Brain microvascular endothelial cell (primary cell): Measurements from ENCODE around the gene IL16.

Experiments used
- DNase-seq: peaks from one replicate; pipeline ENCODE4 v3.0.0-alpha.2; 2020
- H3K27ac ChIP-seq: fragments of 250-450 bp; sonication (Bioruptor Pico); 2 replicates; pipeline ENCODE4 v1.5.1; 2020; ENCODE audit warnings: mild to moderate bottlenecking, moderate library complexity
- H3K27me3 ChIP-seq: fragments of 250-450 bp; sonication (Bioruptor Pico); replicated peaks from 2 replicates; pipeline ENCODE4 v1.5.1; 2020; ENCODE audit warnings: mild to moderate bottlenecking
- H3K36me3 ChIP-seq: fragments of 250-450 bp; sonication (Bioruptor Pico); replicated peaks from 2 replicates; pipeline ENCODE4 v1.5.1; 2020; ENCODE audit warnings: mild to moderate bottlenecking
- H3K4me3 ChIP-seq: 2 replicates; pipeline ENCODE4 v1.5.1; 2011; ENCODE audit warnings: low read depth, mild to moderate bottlenecking, control low read depth, low read length, moderate library complexity
- CTCF ChIP-seq: IDR thresholded peaks from 2 replicates; pipeline ENCODE4 v1.5.1; 2011; ENCODE audit warnings: low read depth, mild to moderate bottlenecking, moderate library complexity, low read length, control low read depth, inconsistent platforms; ENCODE audit errors: missing control alignments
- in situ Hi-C: cut with HindIII; loops from 2 replicates; pipeline ENCODE4 v1.10.0; 2017; ENCODE audit warnings: low sequenced_read_pairs, low pct_ligation_motif_present

Gene IL16

DNA sequence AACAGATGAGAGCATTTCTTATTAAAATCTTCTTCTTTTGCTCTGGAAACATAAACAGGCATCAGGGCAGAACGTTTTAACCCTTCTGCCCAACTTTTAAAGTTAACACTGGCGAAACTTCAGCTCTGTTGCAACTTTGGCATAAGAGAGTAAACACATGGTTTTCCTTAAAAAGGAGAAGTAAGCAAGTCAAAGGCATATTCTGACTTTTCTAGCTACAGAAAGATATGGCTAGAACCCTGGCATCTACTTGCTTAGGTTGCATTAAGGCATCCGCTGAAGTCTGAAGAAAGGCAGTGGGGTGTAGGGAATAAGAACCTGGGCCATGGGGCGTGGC lies 13.3 kb upstream of the IL16 start:
- DNase-seq, result no peak
- TF ChIP-seq CTCF, result no peak
- in situ Hi-C loops, result no loop called here
- Histone ChIP-seq H3K36me3 (no peaks in the 10 kb centered on the region), H3K27me3 (peaks cover 6% of the 10 kb centered on the region), H3K27ac (no peak overlapping the region), H3K4me3 (no peak overlapping the region)

DNA sequence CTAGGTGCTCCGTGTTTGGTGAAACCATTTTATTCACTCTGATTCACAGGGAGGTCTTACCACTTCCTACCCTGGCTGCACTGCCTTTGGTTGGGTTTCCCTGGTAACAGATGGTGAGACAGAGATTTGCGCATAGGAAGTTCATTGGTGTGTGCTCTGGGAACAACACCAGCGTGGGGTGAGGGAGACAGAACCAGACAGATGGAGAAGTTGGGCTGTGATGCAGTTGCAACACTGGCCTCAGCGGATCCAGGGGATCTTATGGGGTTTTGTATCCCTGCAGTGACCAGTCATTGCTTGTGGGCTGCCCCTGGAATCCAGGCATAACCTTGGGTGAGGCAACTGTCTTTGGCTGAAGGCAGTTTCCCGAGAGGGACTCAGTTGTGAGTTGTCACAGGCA lies 12.5 kb upstream of the IL16 start:
- in situ Hi-C loops, result no loop called here
- H3K27me3 ChIP-seq, result peaks cover 6% of the 10 kb centered on the region
- no peak for TF ChIP-seq CTCF
- H3K27ac ChIP-seq, result no peak overlapping the region
- no peak for DNase-seq
- H3K4me3 ChIP-seq, result no peak overlapping the region
- H3K36me3 ChIP-seq, result no peaks in the 10 kb centered on the region

GRCh38 chr15:81185631-81186295 lies 10.9 kb upstream of the IL16 start:
- Histone ChIP-seq H3K27ac (no peak overlapping the region), H3K27me3 (peaks cover 6% of the 10 kb centered on the region), H3K36me3 (no peaks in the 10 kb centered on the region), H3K4me3 (no peak overlapping the region)
- DNase-seq, result no peak
- no peak for TF ChIP-seq CTCF
- in situ Hi-C loops, result no loop called here

DNA sequence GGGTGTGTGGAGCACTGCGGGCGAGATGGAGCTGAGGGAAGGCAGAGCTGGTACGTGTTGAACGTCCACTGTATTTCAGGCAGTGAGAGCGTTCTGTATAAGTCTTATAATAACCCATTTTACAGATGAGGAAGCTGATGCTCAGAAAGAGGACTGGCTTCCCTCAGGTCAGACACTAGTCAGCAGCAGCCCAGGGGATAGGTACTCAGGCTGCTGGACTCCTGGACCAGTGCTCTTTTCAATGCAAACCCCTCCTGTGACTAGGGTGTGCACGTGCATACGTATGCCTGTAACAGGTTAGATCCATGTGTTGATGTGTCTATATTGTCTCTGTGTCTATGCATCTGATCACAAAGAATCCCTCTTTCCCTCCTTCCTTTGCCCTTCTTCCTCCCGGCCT lies 8.3 kb upstream of the IL16 start:
- in situ Hi-C loops, result no loop called here
- no peaks in the 10 kb centered on the region for H3K27me3 ChIP-seq
- no peak overlapping the region for H3K4me3 ChIP-seq
- no peak overlapping the region for H3K27ac ChIP-seq
- no peaks in the 10 kb centered on the region for H3K36me3 ChIP-seq
- TF ChIP-seq CTCF, result no peak
- no peak for DNase-seq

DNA sequence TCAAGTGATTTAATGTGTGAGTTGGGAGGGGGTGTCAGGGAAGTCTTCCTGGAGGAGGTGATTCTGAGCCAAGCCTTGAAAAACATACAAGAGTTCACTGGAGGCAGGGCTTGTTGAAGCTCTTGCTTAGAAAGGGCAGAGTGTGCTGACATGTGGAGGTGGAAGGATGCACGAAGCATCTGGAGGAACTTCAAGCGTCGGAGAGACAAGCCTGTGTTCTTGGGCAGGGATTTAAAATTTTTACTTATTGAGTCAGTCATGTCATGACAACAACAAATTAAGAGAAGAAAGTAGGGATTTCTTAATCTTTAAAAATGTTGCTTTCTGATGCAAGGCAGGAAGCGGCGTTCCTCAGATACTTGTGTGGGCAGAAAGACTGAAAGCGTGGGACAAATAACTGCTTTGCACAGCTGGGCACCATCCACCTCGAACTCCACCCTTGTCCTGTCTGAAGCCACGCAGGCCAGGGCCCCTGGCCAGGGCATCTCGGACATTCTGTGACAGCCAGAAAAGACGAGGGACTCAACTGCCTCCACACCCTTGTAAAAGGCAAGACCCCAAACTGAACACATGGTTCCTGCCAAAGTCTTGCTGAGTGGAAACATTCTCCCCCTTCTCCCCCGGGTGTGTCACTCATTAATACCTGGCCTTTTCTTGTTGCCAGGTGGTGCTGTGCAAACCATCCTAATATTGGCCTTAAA lies 6.9 kb upstream of the IL16 start:
- peak; percentile 53 for DNase-seq
- in situ Hi-C loops, result no loop called here
- Histone ChIP-seq H3K36me3 (no peaks in the 10 kb centered on the region), H3K27ac (no peak overlapping the region), H3K4me3 (no peak overlapping the region), H3K27me3 (no peaks in the 10 kb centered on the region)
- no peak for TF ChIP-seq CTCF

DNA sequence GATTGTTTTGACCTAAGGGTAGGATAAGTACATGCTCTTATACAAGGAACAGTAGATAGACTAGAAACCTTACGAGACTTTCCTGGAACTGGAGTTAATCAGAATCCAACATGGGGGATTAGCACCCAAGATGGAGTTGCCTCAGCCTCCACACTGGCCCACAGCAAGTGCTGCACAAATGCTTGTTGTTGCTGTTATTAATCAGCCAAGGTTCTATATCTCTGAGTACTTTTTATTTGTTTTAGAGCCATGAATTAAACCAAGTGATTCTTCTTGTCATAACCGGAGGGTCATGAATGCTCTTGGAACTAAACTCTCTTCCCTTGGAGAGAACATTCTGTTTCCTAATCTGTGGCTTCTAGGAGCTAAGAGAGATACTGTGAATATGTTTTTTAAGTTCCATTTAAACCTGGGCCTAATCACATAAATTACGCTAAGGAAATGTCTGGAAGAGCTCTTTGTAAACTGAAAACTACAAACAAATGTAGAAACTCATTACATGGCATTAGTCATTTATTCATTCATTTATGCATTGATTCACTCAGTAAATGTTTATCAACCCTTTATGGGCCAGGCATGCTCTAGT lies 5.7 kb upstream of the IL16 start:
- no peak for TF ChIP-seq CTCF
- in situ Hi-C loops, result no loop called here
- no peak overlapping the region for H3K4me3 ChIP-seq
- DNase-seq, result no peak
- no peak overlapping the region for H3K27ac ChIP-seq
- no peaks in the 10 kb centered on the region for H3K36me3 ChIP-seq
- H3K27me3 ChIP-seq, result no peaks in the 10 kb centered on the region
